Measurements from ENCODE around the gene FUS. TPM values are rescaled to one million over a fixed set of nuclear protein-coding genes. Genes with fewer than 3 reads are reported as not detected.

Gene FUS
- total RNA-seq, 1 donor from 2014 or later = 874 TPM

- peaks cover 32% of the 10 kb centered on the region for H3K36me3 Mint-ChIP-seq (ENCODE audit: low read depth)
- peak within 1 kb of the TSS; percentile 77 for H3K27ac Mint-ChIP-seq
- peaks cover 46% of the 10 kb centered on the region for H3K4me1 Mint-ChIP-seq (ENCODE audit: low read depth)
- H3K27me3 Mint-ChIP-seq (ENCODE audit: low read depth) = peaks cover 5% of the 10 kb centered on the region
- intact Hi-C loops (cut with micrococcal nuclease) = loop anchor here (5.0 to 10.0 kb wide), 4 partner anchors 65 to 665 kb away; partner anchors contain the start of gene ITGAX
- DNase-seq (ENCODE audit: low spot score) = peak; percentile 39
- H3K9me3 Mint-ChIP-seq = no peaks in the 10 kb centered on the region
- peak within 1 kb of the TSS; percentile 82 for H3K4me3 Mint-ChIP-seq (ENCODE audit: low read depth)
Measured at GRCh38 chr16:31202414-31203375, 22.8 kb downstream of the FUS start, which contains the start of gene PYCARD. Gene PYCARD, minus strand, starts transcription at chr16:31202760. Its CDS starts 70 bp downstream, at chr16:31202690.

- peaks cover 27% of the 10 kb centered on the region for H3K4me1 Mint-ChIP-seq (ENCODE audit: low read depth)
- intact Hi-C loops (cut with micrococcal nuclease) = loop anchor here (5.0 to 10.0 kb wide), 4 partner anchors 62 to 662 kb away; partner anchors contain the start of gene ITGAX
- H3K9me3 Mint-ChIP-seq = no peaks in the 10 kb centered on the region
- H3K27me3 Mint-ChIP-seq (ENCODE audit: low read depth) = peaks cover 5% of the 10 kb centered on the region
- H3K36me3 Mint-ChIP-seq (ENCODE audit: low read depth) = peaks cover 11% of the 10 kb centered on the region
- no peak overlapping the region for H3K4me3 Mint-ChIP-seq (ENCODE audit: low read depth)
- no peak overlapping the region for H3K27ac Mint-ChIP-seq
- DNase-seq (ENCODE audit: low spot score) = no peak
Measured at GRCh38 chr16:31204871-31205666, 25.1 kb downstream of the FUS start.

- H3K27me3 Mint-ChIP-seq (ENCODE audit: low read depth) = peaks cover 5% of the 10 kb centered on the region
- H3K27ac Mint-ChIP-seq = no peak overlapping the region
- H3K36me3 Mint-ChIP-seq (ENCODE audit: low read depth) = no peaks in the 10 kb centered on the region
- peaks cover 19% of the 10 kb centered on the region for H3K4me1 Mint-ChIP-seq (ENCODE audit: low read depth)
- no peak overlapping the region for H3K4me3 Mint-ChIP-seq (ENCODE audit: low read depth)
- DNase-seq (ENCODE audit: low spot score) = no peak
- H3K9me3 Mint-ChIP-seq = no peaks in the 10 kb centered on the region
- intact Hi-C loops (cut with micrococcal nuclease) = loop anchor here (10.0 kb wide), 1 partner anchor 148 kb away; the partner anchor contains the start of gene ITGAX
Measured at GRCh38 chr16:31206776-31207175, 26.8 kb downstream of the FUS start.

GRCh38 chr16:31213342-31213741 is 33.4 kb downstream of the FUS start:
- Mint-ChIP-seq H3K9me3 (no peaks in the 10 kb centered on the region), H3K4me3 (ENCODE audit: low read depth) (no peak overlapping the region), H3K27me3 (ENCODE audit: low read depth) (peaks cover 31% of the 10 kb centered on the region), H3K27ac (peak overlapping the region; percentile 34), H3K36me3 (ENCODE audit: low read depth) (no peaks in the 10 kb centered on the region), H3K4me1 (ENCODE audit: low read depth) (peaks cover 15% of the 10 kb centered on the region)
- intact Hi-C loops (cut with micrococcal nuclease) = no loop called here
- no peak for DNase-seq (ENCODE audit: low spot score)

- Mint-ChIP-seq H3K27me3 (ENCODE audit: low read depth) (peaks cover 38% of the 10 kb centered on the region), H3K9me3 (no peaks in the 10 kb centered on the region), H3K4me1 (ENCODE audit: low read depth) (peaks cover 15% of the 10 kb centered on the region), H3K36me3 (ENCODE audit: low read depth) (no peaks in the 10 kb centered on the region), H3K4me3 (ENCODE audit: low read depth) (no peak within 1 kb of the TSS), H3K27ac (peak within 1 kb of the TSS; percentile 34)
- DNase-seq (ENCODE audit: low spot score) = no peak
- intact Hi-C loops (cut with micrococcal nuclease) = no loop called here
Measured at GRCh38 chr16:31213877-31214707, 34.2 kb downstream of the FUS start, which contains the start of gene TRIM72. Gene TRIM72, plus strand, starts transcription at chr16:31214119. Its CDS starts 620 bp downstream, at chr16:31214739.

- H3K4me3 Mint-ChIP-seq (ENCODE audit: low read depth) = no peak overlapping the region
- peaks cover 15% of the 10 kb centered on the region for H3K4me1 Mint-ChIP-seq (ENCODE audit: low read depth)
- intact Hi-C loops (cut with micrococcal nuclease) = loop anchor here (5.0 kb wide), 1 partner anchor 83 kb away; no protein-coding TSS in a partner anchor
- H3K36me3 Mint-ChIP-seq (ENCODE audit: low read depth) = no peaks in the 10 kb centered on the region
- H3K9me3 Mint-ChIP-seq = no peaks in the 10 kb centered on the region
- DNase-seq (ENCODE audit: low spot score) = no peak
- H3K27me3 Mint-ChIP-seq (ENCODE audit: low read depth) = peaks cover 38% of the 10 kb centered on the region
- no peak overlapping the region for H3K27ac Mint-ChIP-seq
Measured at GRCh38 chr16:31214708-31215286, 34.9 kb downstream of the FUS start.

- intact Hi-C loops (cut with micrococcal nuclease) = loop anchor here (5.0 kb wide), 1 partner anchor 82 kb away; no protein-coding TSS in a partner anchor
- Mint-ChIP-seq H3K27ac (no peak overlapping the region), H3K9me3 (no peaks in the 10 kb centered on the region), H3K27me3 (ENCODE audit: low read depth) (peaks cover 38% of the 10 kb centered on the region), H3K36me3 (ENCODE audit: low read depth) (no peaks in the 10 kb centered on the region), H3K4me3 (ENCODE audit: low read depth) (peak overlapping the region; percentile 52), H3K4me1 (ENCODE audit: low read depth) (peaks cover 15% of the 10 kb centered on the region)
- DNase-seq (ENCODE audit: low spot score) = no peak
Measured at GRCh38 chr16:31215287-31216162, 35.6 kb downstream of the FUS start.

- H3K36me3 Mint-ChIP-seq (ENCODE audit: low read depth) = no peaks in the 10 kb centered on the region
- no peak within 1 kb of the TSS for H3K27ac Mint-ChIP-seq
- H3K27me3 Mint-ChIP-seq (ENCODE audit: low read depth) = peaks cover 48% of the 10 kb centered on the region
- H3K4me1 Mint-ChIP-seq (ENCODE audit: low read depth) = peaks cover 14% of the 10 kb centered on the region
- H3K4me3 Mint-ChIP-seq (ENCODE audit: low read depth) = peak within 1 kb of the TSS; percentile 55
- H3K9me3 Mint-ChIP-seq = no peaks in the 10 kb centered on the region
- no peak for DNase-seq (ENCODE audit: low spot score)
- intact Hi-C loops (cut with micrococcal nuclease) = loop anchor here (5.0 kb wide), 1 partner anchor 81 kb away; no protein-coding TSS in a partner anchor
Measured at GRCh38 chr16:31216422-31217135, 36.6 kb downstream of the FUS start, which contains the start of gene PYDC1. Gene PYDC1, minus strand, starts transcription at chr16:31217135. Its CDS starts 107 bp downstream, at chr16:31217028.

GRCh38 chr16:31217136-31217530 is 37.2 kb downstream of the FUS start:
- Mint-ChIP-seq H3K4me3 (ENCODE audit: low read depth) (no peak overlapping the region), H3K4me1 (ENCODE audit: low read depth) (peaks cover 10% of the 10 kb centered on the region), H3K36me3 (ENCODE audit: low read depth) (no peaks in the 10 kb centered on the region), H3K27me3 (ENCODE audit: low read depth) (peaks cover 51% of the 10 kb centered on the region), H3K27ac (no peak overlapping the region), H3K9me3 (no peaks in the 10 kb centered on the region)
- DNase-seq (ENCODE audit: low spot score) = no peak
- intact Hi-C loops (cut with micrococcal nuclease) = loop anchor here (5.0 kb wide), 1 partner anchor 80 kb away; no protein-coding TSS in a partner anchor

- no peak overlapping the region for H3K27ac Mint-ChIP-seq
- no peaks in the 10 kb centered on the region for H3K36me3 Mint-ChIP-seq (ENCODE audit: low read depth)
- intact Hi-C loops (cut with micrococcal nuclease) = loop anchor here (5.0 kb wide), 1 partner anchor 78 kb away; no protein-coding TSS in a partner anchor
- H3K27me3 Mint-ChIP-seq (ENCODE audit: low read depth) = peaks cover 44% of the 10 kb centered on the region
- DNase-seq (ENCODE audit: low spot score) = no peak
- H3K4me1 Mint-ChIP-seq (ENCODE audit: low read depth) = peaks cover 10% of the 10 kb centered on the region
- H3K9me3 Mint-ChIP-seq = no peaks in the 10 kb centered on the region
- no peak overlapping the region for H3K4me3 Mint-ChIP-seq (ENCODE audit: low read depth)
Measured at GRCh38 chr16:31219154-31219741, 39.3 kb downstream of the FUS start.

All from activated T-helper 2 cell treated with anti-CD3 and anti-CD28 coated beads, Interferon-gamma antibody, Interleukin-2, Interleukin-4, amounts not matched to agents 10 μg/mL and 5 μg/mL and 100 μg/mL, durations not matched to agents 14 hours and 24 hours and 36 hours (primary cell).